Measurements from ENCODE around the gene CDH13.

The CDH13 gene

GRCh38 chr16:82651921-82652601, 25.3 kb downstream of the CDH13 start:
- no peaks in the 10 kb centered on the region for H3K36me3 Mint-ChIP-seq (ENCODE audit: low read depth)
- no peak for DNase-seq
- H3K4me1 Mint-ChIP-seq (ENCODE audit: low read depth): peaks cover 63% of the 10 kb centered on the region
- no peak overlapping the region for H3K4me3 Mint-ChIP-seq
- peak overlapping the region; percentile 78 for H3K27ac Mint-ChIP-seq
- H3K9me3 Mint-ChIP-seq: no peaks in the 10 kb centered on the region
- H3K27me3 Mint-ChIP-seq: no peaks in the 10 kb centered on the region

GRCh38 chr16:82652826-82653225, 26.1 kb downstream of the CDH13 start:
- Mint-ChIP-seq H3K4me1 (ENCODE audit: low read depth) (peaks cover 67% of the 10 kb centered on the region), H3K27me3 (no peaks in the 10 kb centered on the region), H3K4me3 (no peak overlapping the region), H3K27ac (no peak overlapping the region), H3K36me3 (ENCODE audit: low read depth) (no peaks in the 10 kb centered on the region), H3K9me3 (no peaks in the 10 kb centered on the region)
- DNase-seq: no peak

GRCh38 chr16:82653550-82654511, 27.1 kb downstream of the CDH13 start:
- peak; percentile 60 for DNase-seq
- Mint-ChIP-seq H3K4me3 (peak overlapping the region; percentile 16), H3K27ac (peak overlapping the region; percentile 80), H3K9me3 (peaks cover 4% of the 10 kb centered on the region), H3K4me1 (ENCODE audit: low read depth) (peaks cover 75% of the 10 kb centered on the region), H3K36me3 (ENCODE audit: low read depth) (no peaks in the 10 kb centered on the region), H3K27me3 (no peaks in the 10 kb centered on the region)

GRCh38 chr16:82655072-82655714, 28.4 kb downstream of the CDH13 start:
- peak; percentile 57 for DNase-seq
- H3K4me3 Mint-ChIP-seq: peak overlapping the region; percentile 8
- peak overlapping the region; percentile 80 for H3K27ac Mint-ChIP-seq
- peaks cover 77% of the 10 kb centered on the region for H3K4me1 Mint-ChIP-seq (ENCODE audit: low read depth)
- H3K36me3 Mint-ChIP-seq (ENCODE audit: low read depth): no peaks in the 10 kb centered on the region
- no peaks in the 10 kb centered on the region for H3K27me3 Mint-ChIP-seq
- peaks cover 4% of the 10 kb centered on the region for H3K9me3 Mint-ChIP-seq

- Mint-ChIP-seq H3K27me3 (no peaks in the 10 kb centered on the region), H3K36me3 (ENCODE audit: low read depth) (no peaks in the 10 kb centered on the region), H3K9me3 (peaks cover 4% of the 10 kb centered on the region), H3K4me1 (ENCODE audit: low read depth) (peaks cover 77% of the 10 kb centered on the region), H3K4me3 (no peak overlapping the region), H3K27ac (peak overlapping the region; percentile 39)
- no peak for DNase-seq
Measured at GRCh38 chr16:82655720-82656490, 29.1 kb downstream of the CDH13 start.

- Mint-ChIP-seq H3K36me3 (ENCODE audit: low read depth) (no peaks in the 10 kb centered on the region), H3K27ac (no peak overlapping the region), H3K27me3 (no peaks in the 10 kb centered on the region), H3K9me3 (peaks cover 4% of the 10 kb centered on the region), H3K4me1 (ENCODE audit: low read depth) (peaks cover 65% of the 10 kb centered on the region), H3K4me3 (no peak overlapping the region)
- no peak for DNase-seq
Measured at GRCh38 chr16:82657239-82657638, 30.5 kb downstream of the CDH13 start.

- H3K27ac Mint-ChIP-seq: no peak overlapping the region
- DNase-seq: no peak
Measured at GRCh38 chr16:82657786-82658185, 31.0 kb downstream of the CDH13 start.

GRCh38 chr16:82658796-82659195, 32.0 kb downstream of the CDH13 start:
- no peak for DNase-seq
- no peaks in the 10 kb centered on the region for H3K27me3 Mint-ChIP-seq
- H3K9me3 Mint-ChIP-seq: peaks cover 4% of the 10 kb centered on the region
- H3K4me1 Mint-ChIP-seq (ENCODE audit: low read depth): peaks cover 51% of the 10 kb centered on the region
- H3K36me3 Mint-ChIP-seq (ENCODE audit: low read depth): no peaks in the 10 kb centered on the region
- no peak overlapping the region for H3K4me3 Mint-ChIP-seq
- H3K27ac Mint-ChIP-seq: no peak overlapping the region

More at GRCh38 chr16:82657786-82658185, 31.0 kb downstream of the CDH13 start:
- H3K4me3 Mint-ChIP-seq: no peak overlapping the region
- H3K9me3 Mint-ChIP-seq: peaks cover 4% of the 10 kb centered on the region
- H3K36me3 Mint-ChIP-seq (ENCODE audit: low read depth): no peaks in the 10 kb centered on the region
- no peaks in the 10 kb centered on the region for H3K27me3 Mint-ChIP-seq
- peaks cover 60% of the 10 kb centered on the region for H3K4me1 Mint-ChIP-seq (ENCODE audit: low read depth)

- no peaks in the 10 kb centered on the region for H3K36me3 Mint-ChIP-seq (ENCODE audit: low read depth)
- no peaks in the 10 kb centered on the region for H3K27me3 Mint-ChIP-seq
- no peak overlapping the region for H3K27ac Mint-ChIP-seq
- no peak overlapping the region for H3K4me3 Mint-ChIP-seq
- peak; percentile 32 for DNase-seq
- H3K9me3 Mint-ChIP-seq: peaks cover 4% of the 10 kb centered on the region
- peaks cover 39% of the 10 kb centered on the region for H3K4me1 Mint-ChIP-seq (ENCODE audit: low read depth)
Measured at GRCh38 chr16:82660075-82660645, 33.4 kb downstream of the CDH13 start.

GRCh38 chr16:82660966-82661365, 34.2 kb downstream of the CDH13 start:
- Mint-ChIP-seq H3K4me1 (ENCODE audit: low read depth) (peaks cover 33% of the 10 kb centered on the region), H3K4me3 (no peak overlapping the region), H3K9me3 (peaks cover 4% of the 10 kb centered on the region), H3K27me3 (no peaks in the 10 kb centered on the region), H3K36me3 (ENCODE audit: low read depth) (no peaks in the 10 kb centered on the region), H3K27ac (no peak overlapping the region)
- no peak for DNase-seq

- Mint-ChIP-seq H3K36me3 (ENCODE audit: low read depth) (no peaks in the 10 kb centered on the region), H3K27ac (no peak overlapping the region), H3K4me3 (no peak overlapping the region), H3K9me3 (no peaks in the 10 kb centered on the region), H3K27me3 (no peaks in the 10 kb centered on the region), H3K4me1 (ENCODE audit: low read depth) (peaks cover 11% of the 10 kb centered on the region)
- DNase-seq: no peak
Measured at GRCh38 chr16:82664181-82664580, 37.4 kb downstream of the CDH13 start.

GRCh38 chr16:82665025-82665424, 38.3 kb downstream of the CDH13 start:
- no peaks in the 10 kb centered on the region for H3K27me3 Mint-ChIP-seq
- no peaks in the 10 kb centered on the region for H3K36me3 Mint-ChIP-seq (ENCODE audit: low read depth)
- DNase-seq: no peak
- peaks cover 5% of the 10 kb centered on the region for H3K4me1 Mint-ChIP-seq (ENCODE audit: low read depth)
- H3K27ac Mint-ChIP-seq: no peak overlapping the region
- H3K9me3 Mint-ChIP-seq: no peaks in the 10 kb centered on the region
- H3K4me3 Mint-ChIP-seq: no peak overlapping the region

GRCh38 chr16:82667437-82667836, 40.7 kb downstream of the CDH13 start:
- Mint-ChIP-seq H3K27me3 (no peaks in the 10 kb centered on the region), H3K4me1 (ENCODE audit: low read depth) (no peaks in the 10 kb centered on the region), H3K4me3 (no peak overlapping the region), H3K9me3 (no peaks in the 10 kb centered on the region), H3K36me3 (ENCODE audit: low read depth) (no peaks in the 10 kb centered on the region), H3K27ac (no peak overlapping the region)
- no peak for DNase-seq

GRCh38 chr16:82668094-82668493, 41.3 kb downstream of the CDH13 start:
- H3K9me3 Mint-ChIP-seq: no peaks in the 10 kb centered on the region
- DNase-seq: no peak
- no peaks in the 10 kb centered on the region for H3K27me3 Mint-ChIP-seq
- H3K4me3 Mint-ChIP-seq: no peak overlapping the region
- no peaks in the 10 kb centered on the region for H3K36me3 Mint-ChIP-seq (ENCODE audit: low read depth)
- H3K27ac Mint-ChIP-seq: no peak overlapping the region
- H3K4me1 Mint-ChIP-seq (ENCODE audit: low read depth): no peaks in the 10 kb centered on the region

Data from activated T-cell treated with anti-CD3 and anti-CD28 coated beads, Interleukin-2, amount 50 U/mL, for 24 hours (primary cell).